HG03045 (cell line): ENCODE measurements around the gene SLFN12L.
"Not testable (repeated sequence)": the region's sequence is repeated elsewhere in the genome, so short reads cannot be mapped to it uniquely, and the experiment has no call there.

ENCODE experiments used
- ATAC-seq: cut with Tn5 transposase; IDR thresholded peaks from one replicate; pipeline ENCODE4 v1.9.1; 2021; ENCODE audit warnings: mild to moderate bottlenecking, moderate library complexity; ENCODE audit not compliant: unreplicated experiment

The SLFN12L gene

GRCh38 chr17:35543856-35544255, 6.4 kb upstream of the SLFN12L start:
- ATAC-seq: no peak

GRCh38 chr17:35542990-35543389, 5.5 kb upstream of the SLFN12L start:
- ATAC-seq: no peak

GRCh38 chr17:35541434-35541833, 4.0 kb upstream of the SLFN12L start:
- no peak for ATAC-seq

GRCh38 chr17:35540589-35541404, 3.3 kb upstream of the SLFN12L start:
- ATAC-seq: no peak

- ATAC-seq: no peak
Measured at GRCh38 chr17:35539659-35540026, 2.2 kb upstream of the SLFN12L start.

GRCh38 chr17:35536664-35537171, 760 bp downstream of the SLFN12L start:
- ATAC-seq: no peak

- ATAC-seq: not testable (repeated sequence)
Measured at GRCh38 chr17:35535406-35535805, 2.1 kb downstream of the SLFN12L start.

GRCh38 chr17:35534576-35535093, 2.8 kb downstream of the SLFN12L start:
- no peak for ATAC-seq

GRCh38 chr17:35531160-35531559, 6.3 kb downstream of the SLFN12L start:
- ATAC-seq: no peak

- ATAC-seq: no peak
Measured at GRCh38 chr17:35529866-35530265, 7.6 kb downstream of the SLFN12L start.

GRCh38 chr17:35529326-35529725, 8.2 kb downstream of the SLFN12L start:
- not testable (repeated sequence) for ATAC-seq

GRCh38 chr17:35523296-35523695, 14.2 kb downstream of the SLFN12L start:
- ATAC-seq: no peak

GRCh38 chr17:35521654-35522256, 15.7 kb downstream of the SLFN12L start:
- not testable (repeated sequence) for ATAC-seq

- ATAC-seq: no peak
Measured at GRCh38 chr17:35521150-35521549, 16.3 kb downstream of the SLFN12L start.

GRCh38 chr17:35519906-35520442, 17.5 kb downstream of the SLFN12L start:
- ATAC-seq: no peak

- no peak for ATAC-seq
Measured at GRCh38 chr17:35519439-35519838, 18.0 kb downstream of the SLFN12L start.

- ATAC-seq: not testable (repeated sequence)
Measured at GRCh38 chr17:35518431-35518830, 19.0 kb downstream of the SLFN12L start.

GRCh38 chr17:35515027-35515426, 22.5 kb downstream of the SLFN12L start:
- ATAC-seq: no peak

GRCh38 chr17:35514564-35514963, 22.9 kb downstream of the SLFN12L start:
- no peak for ATAC-seq

GRCh38 chr17:35510052-35510451, 27.4 kb downstream of the SLFN12L start:
- ATAC-seq: no peak

GRCh38 chr17:35507714-35508113, 29.8 kb downstream of the SLFN12L start:
- not testable (repeated sequence) for ATAC-seq

GRCh38 chr17:35499548-35499947, 37.9 kb downstream of the SLFN12L start:
- no peak for ATAC-seq
